Left lung (tissue), 10 donors: ENCODE data around the gene CTCF. TPM values are rescaled to one million over a fixed set of nuclear protein-coding genes. Genes with fewer than 3 reads are reported as not detected.
A peak's percentile ranks its signal among the peaks of the same experiment; 100 is the strongest.

ENCODE experiments used
- ATAC-seq: fragments of 200-7000 bp; cut with Tn5 transposase; one replicate; pipeline ENCODE4 v1.9.1; 2020; ENCODE audit warnings: moderate library complexity
- DNase-seq, 4 donors: peaks; one replicate each; pipeline ENCODE4 v3.0.0-alpha.2; 2013 to 2020
- H3K27ac ChIP-seq, 2 donors: fragments of 200-600 bp; sonication (generic) in 1 of 2; one replicate each; pipeline versions ENCODE4 v1.5.0 to v1.8.0; 2020 to 2021
- H3K27me3 ChIP-seq, 2 donors: fragments of 200-600 bp; sonication (generic) in 1 of 2; one replicate each; pipeline versions ENCODE4 v1.5.0 to v1.8.0; 2020 to 2021
- H3K36me3 ChIP-seq, 2 donors: fragments of 200-600 bp; sonication (generic) in 1 of 2; one replicate each; pipeline versions ENCODE4 v1.5.0 to v1.8.0; 2020 to 2021
- H3K4me1 ChIP-seq, 2 donors: fragments of 200-600 bp; one replicate each; pipeline ENCODE4 v1.8.0; 2021
- H3K4me3 ChIP-seq, 2 donors: fragments of 200-600 bp; sonication (generic) in 1 of 2; one replicate each; pipeline versions ENCODE4 v1.5.0 to v1.8.0; 2020 to 2021; ENCODE audit warnings: mild to moderate bottlenecking in 1 of 2
- H3K9me3 ChIP-seq, 2 donors: fragments of 200-600 bp; sonication (generic) in 1 of 2; one replicate each; pipeline versions ENCODE4 v1.5.0 to v1.8.0; 2020 to 2021
- CTCF ChIP-seq, 2 donors: fragments of 200-600 bp; sonication (generic) in 1 of 2; IDR thresholded peaks; one replicate each; pipeline versions ENCODE4 v1.5.0 to v1.8.0; 2021; ENCODE audit warnings: antibody characterized with exemption in 2 of 2
- intact Hi-C, 2 donors: fragments of 100-400 bp; cut with DNase I; formaldehyde crosslinking; loops; one replicate each; pipeline versions ENCODE4 v1.11.2 to v1.14.2; 2022
- polyA plus RNA-seq, 6 donors: library from polyadenylated mRNA; unstranded; fragments of 120-200 nt; gene quantifications; one replicate each; pipeline ENCODE4 v1.2.1, GENCODE V29; 2013; ENCODE audit not compliant: insufficient read length in 6 of 6
- total RNA-seq, 2 donors: library from RNA; stranded (reverse); fragmentation: NEBNext Ultra II Directional; extraction: Animal tissue kit (Norgen Biotek cat#: 25700); gene quantifications; one replicate each; pipeline ENCODE4 v1.2.1, GENCODE V29; 2021
- donor health status: DM: no; HTN: yes; CAD: no.
- donor health status: DM: no; HTN: no; CAD: no.

CTCF gene
- total and polyA plus RNA-seq, 8 donors = 27.8 to 80.2 (median 73.4) TPM

GRCh38 chr16:67673712-67674580 lies 111.6 kb downstream of the CTCF start:
- Histone ChIP-seq H3K27ac (peak overlapping the region; percentile 77 to 86), H3K27me3 (no peaks in the 10 kb centered on the region), H3K9me3 (no peaks in the 10 kb centered on the region), H3K36me3 (peaks cover 0 to 17% of the 10 kb centered on the region in 2 donors), H3K4me3 (no peak overlapping the region), H3K4me1 (peaks cover 27 to 56% of the 10 kb centered on the region in 2 donors)
- DNase-seq = peak in 3 of 4 donors; percentile 61 to 85 (median 84)
- peak; percentile 49 for ATAC-seq
- intact Hi-C loops = loop anchor here in 1 of 2 donors (10.0 kb wide), 2 partner anchors 151 to 251 kb away; no protein-coding TSS in a partner anchor
- no peak for TF ChIP-seq CTCF (IDR thresholded peaks at IDR 0.05)

GRCh38 chr16:67674851-67675578 lies 112.7 kb downstream of the CTCF start:
- peak overlapping the region in 1 of 2 donors; percentile 77 for H3K27ac ChIP-seq
- DNase-seq (peak in 1 of 4 donors; percentile 68), ATAC-seq (no peak)
- no peak overlapping the region for H3K4me3 ChIP-seq
- H3K36me3 ChIP-seq = peaks cover 0 to 17% of the 10 kb centered on the region in 2 donors
- intact Hi-C loops = loop anchor here in 1 of 2 donors (10.0 kb wide), 2 partner anchors 150 to 250 kb away; no protein-coding TSS in a partner anchor
- TF ChIP-seq CTCF (IDR thresholded peaks at IDR 0.05) = no peak
- peaks cover 27 to 54% of the 10 kb centered on the region in 2 donors for H3K4me1 ChIP-seq
- no peaks in the 10 kb centered on the region for H3K27me3 ChIP-seq
- no peaks in the 10 kb centered on the region for H3K9me3 ChIP-seq

- ATAC-seq = no peak
- Histone ChIP-seq H3K36me3 (peaks cover 0 to 17% of the 10 kb centered on the region in 2 donors), H3K9me3 (no peaks in the 10 kb centered on the region), H3K4me3 (no peak overlapping the region), H3K27me3 (no peaks in the 10 kb centered on the region), H3K4me1 (peaks cover 27 to 54% of the 10 kb centered on the region in 2 donors), H3K27ac (no peak overlapping the region)
- no peak for TF ChIP-seq CTCF (IDR thresholded peaks at IDR 0.05)
- peak in 1 of 4 donors; percentile 77 for DNase-seq
- intact Hi-C loops = loop anchor here in 1 of 2 donors (10.0 kb wide), 2 partner anchors 149 to 249 kb away; no protein-coding TSS in a partner anchor
These were observed 113.2 kb downstream of the CTCF start for GRCh38 chr16:67675579-67675935.

GRCh38 chr16:67675999-67676398 lies 113.7 kb downstream of the CTCF start:
- Histone ChIP-seq H3K4me3 (no peak overlapping the region), H3K4me1 (peaks cover 27 to 54% of the 10 kb centered on the region in 2 donors), H3K27ac (peak overlapping the region in 1 of 2 donors; percentile 45), H3K27me3 (no peaks in the 10 kb centered on the region), H3K36me3 (peaks cover 0 to 17% of the 10 kb centered on the region in 2 donors), H3K9me3 (no peaks in the 10 kb centered on the region)
- DNase-seq = no peak
- no peak for TF ChIP-seq CTCF (IDR thresholded peaks at IDR 0.05)
- ATAC-seq = no peak
- intact Hi-C loops = loop anchor here in 1 of 2 donors (10.0 kb wide), 2 partner anchors 149 to 249 kb away; no protein-coding TSS in a partner anchor
